Neural progenitor cell (in vitro differentiated cells): ENCODE results near the gene TMEM63B. TPM values are rescaled to one million over a fixed set of nuclear protein-coding genes. Genes with fewer than 3 reads are reported as not detected.

Source experiments
- DNase-seq: peaks from one replicate; pipeline ENCODE4 v3.0.0-alpha.2; 2016; ENCODE audit warnings: low spot score
- H2AFZ ChIP-seq: fragments of 200-600 bp; sonication (generic); replicated peaks from 2 replicates; pipeline ENCODE4 v1.6.1; 2016; ENCODE audit warnings: antibody characterized with exemption
- H3F3A ChIP-seq: fragments of 200-600 bp; sonication (generic); 2 replicates; pipeline ENCODE4 v1.6.1; 2016; ENCODE audit warnings: antibody characterized with exemption, low read depth
- H3K27ac ChIP-seq: fragments of 200-600 bp; sonication (generic); 2 replicates; pipeline ENCODE4 v1.5.1; 2016; ENCODE audit warnings: mild to moderate bottlenecking
- H3K27me3 ChIP-seq: fragments of 200-600 bp; sonication (generic); 2 replicates; pipeline ENCODE4 v1.6.1; 2016; ENCODE audit warnings: mild to moderate bottlenecking, moderate library complexity
- H3K36me3 ChIP-seq: fragments of 200-600 bp; sonication (generic); 2 replicates; pipeline ENCODE4 v1.5.1; 2016
- H3K4me1 ChIP-seq: fragments of 200-600 bp; sonication (generic); 2 replicates; pipeline ENCODE4 v1.6.1; 2016; ENCODE audit warnings: mixed run types
- H3K4me2 ChIP-seq: fragments of 200-600 bp; sonication (generic); 2 replicates; pipeline ENCODE4 v1.6.1; 2016
- H3K4me3 ChIP-seq: fragments of 200-600 bp; sonication (generic); 2 replicates; pipeline ENCODE4 v1.5.1; 2016
- H3K79me2 ChIP-seq: fragments of 200-600 bp; sonication (generic); 2 replicates; pipeline ENCODE4 v1.6.1; 2016; ENCODE audit warnings: low read depth
- H3K9ac ChIP-seq: fragments of 200-600 bp; sonication (generic); 2 replicates; pipeline ENCODE4 v1.6.1; 2016
- H3K9me3 ChIP-seq: fragments of 200-600 bp; sonication (generic); 2 replicates; pipeline ENCODE4 v1.5.1; 2016; ENCODE audit warnings: low read depth
- H4K20me1 ChIP-seq: fragments of 200-600 bp; sonication (generic); 2 replicates; pipeline ENCODE4 v1.6.1; 2016; ENCODE audit warnings: low read depth
- H3K27ac Mint-ChIP-seq: 3 replicates; pipeline ENCODE4 v1.8.0; 2021; ENCODE audit warnings: mixed read lengths
- H3K27me3 Mint-ChIP-seq: 2 replicates; pipeline ENCODE4 v1.8.0; 2022; ENCODE audit warnings: low read depth, mild to moderate bottlenecking, inconsistent platforms, moderate library complexity, mixed read lengths; ENCODE audit not compliant: insufficient read depth
- H3K36me3 Mint-ChIP-seq: 3 replicates; pipeline ENCODE4 v1.8.0; 2021; ENCODE audit warnings: mixed read lengths
- H3K4me1 Mint-ChIP-seq: 3 replicates; pipeline ENCODE4 v1.8.0; 2021; ENCODE audit warnings: mixed read lengths
- H3K4me3 Mint-ChIP-seq: 3 replicates; pipeline ENCODE4 v1.8.0; 2021; ENCODE audit warnings: mild to moderate bottlenecking, moderate library complexity, mixed read lengths
- H3K9me3 Mint-ChIP-seq: 3 replicates; pipeline ENCODE4 v1.8.0; 2020; ENCODE audit warnings: mixed read lengths
- CTCF ChIP-seq: fragments of 200-600 bp; sonication (generic); IDR thresholded peaks from 2 replicates; pipeline ENCODE4 v1.5.1; 2017; ENCODE audit warnings: antibody characterized with exemption, mild to moderate bottlenecking
- EZH2 ChIP-seq: fragments of 200-600 bp; sonication (generic); IDR thresholded peaks from 2 replicates; pipeline ENCODE4 v1.6.1; 2017; ENCODE audit warnings: antibody characterized with exemption, mild to moderate bottlenecking, moderate library complexity
- EZH2phosphoT487 ChIP-seq: fragments of 200-600 bp; sonication (generic); IDR thresholded peaks from 2 replicates; pipeline ENCODE4 v1.6.1; 2017; ENCODE audit warnings: antibody characterized with exemption
- total RNA-seq: library from RNA; depleted of rRNA; stranded (reverse); fragments of >200 nt; gene quantifications from 2 replicates; pipeline ENCODE4 v1.2.3, GENCODE V29; 2015; ENCODE audit warnings: low replicate concordance

TMEM63B gene
- total RNA-seq, 1 donor from 2014 or later = 25.4 TPM

GRCh38 chr6:44135875-44136274, 8.5 kb downstream of the TMEM63B start:
- Histone ChIP-seq H3K4me1 (peaks cover 30% of the 10 kb centered on the region), H3K9ac (no peak overlapping the region), H4K20me1 (no peaks in the 10 kb centered on the region), H3F3A (peaks cover 23% of the 10 kb centered on the region), H3K9me3 (no peaks in the 10 kb centered on the region), H3K36me3 (no peaks in the 10 kb centered on the region), H3K27ac (peak overlapping the region; percentile 45), H3K4me3 (no peak overlapping the region), H3K79me2 (no peaks in the 10 kb centered on the region), H2AFZ (no peak overlapping the region), H3K27me3 (no peaks in the 10 kb centered on the region), H3K4me2 (peak overlapping the region; percentile 45)
- H3K4me1 Mint-ChIP-seq = peaks cover 52% of the 10 kb centered on the region
- H3K27me3 Mint-ChIP-seq = peaks cover 7% of the 10 kb centered on the region
- TF ChIP-seq EZH2phosphoT487 = no peak
- no peak for TF ChIP-seq EZH2
- TF ChIP-seq CTCF = no peak
- H3K36me3 Mint-ChIP-seq = peaks cover 8% of the 10 kb centered on the region
- DNase-seq = no peak
- H3K9me3 Mint-ChIP-seq = no peaks in the 10 kb centered on the region
- peak overlapping the region; percentile 76 for H3K27ac Mint-ChIP-seq
- no peak overlapping the region for H3K4me3 Mint-ChIP-seq

- H3K9ac ChIP-seq = no peak overlapping the region
- H3K27me3 ChIP-seq = no peaks in the 10 kb centered on the region
- H4K20me1 ChIP-seq = no peaks in the 10 kb centered on the region
- peaks cover 17% of the 10 kb centered on the region for H3K36me3 Mint-ChIP-seq
- no peak overlapping the region for H3K4me3 ChIP-seq
- no peaks in the 10 kb centered on the region for H3K9me3 Mint-ChIP-seq
- H3K79me2 ChIP-seq = no peaks in the 10 kb centered on the region
- peak overlapping the region; percentile 35 for H3K4me2 ChIP-seq
- H3K36me3 ChIP-seq = no peaks in the 10 kb centered on the region
- H3F3A ChIP-seq = peaks cover 6% of the 10 kb centered on the region
- H3K27ac ChIP-seq = no peak overlapping the region
- peaks cover 30% of the 10 kb centered on the region for H3K4me1 Mint-ChIP-seq
- DNase-seq = peak; percentile 48
- H2AFZ ChIP-seq = no peak overlapping the region
- H3K27me3 Mint-ChIP-seq = peaks cover 6% of the 10 kb centered on the region
- H3K4me1 ChIP-seq = peaks cover 17% of the 10 kb centered on the region
- peak overlapping the region; percentile 77 for H3K27ac Mint-ChIP-seq
- TF ChIP-seq EZH2phosphoT487 (no peak), CTCF (no peak), EZH2 (no peak)
- no peak overlapping the region for H3K4me3 Mint-ChIP-seq
- no peaks in the 10 kb centered on the region for H3K9me3 ChIP-seq
Observed at GRCh38 chr6:44138717-44139350, 11.5 kb downstream of the TMEM63B start.

GRCh38 chr6:44139351-44139743, 12.0 kb downstream of the TMEM63B start:
- H3K9me3 ChIP-seq = no peaks in the 10 kb centered on the region
- peaks cover 6% of the 10 kb centered on the region for H3F3A ChIP-seq
- Mint-ChIP-seq H3K36me3 (peaks cover 17% of the 10 kb centered on the region), H3K9me3 (no peaks in the 10 kb centered on the region), H3K27ac (no peak overlapping the region), H3K27me3 (peaks cover 6% of the 10 kb centered on the region), H3K4me3 (no peak overlapping the region), H3K4me1 (peaks cover 27% of the 10 kb centered on the region)
- H3K27me3 ChIP-seq = no peaks in the 10 kb centered on the region
- no peak overlapping the region for H2AFZ ChIP-seq
- no peak overlapping the region for H3K27ac ChIP-seq
- H3K36me3 ChIP-seq = no peaks in the 10 kb centered on the region
- peak overlapping the region; percentile 35 for H3K4me2 ChIP-seq
- no peak overlapping the region for H3K9ac ChIP-seq
- peaks cover 12% of the 10 kb centered on the region for H3K4me1 ChIP-seq
- H3K4me3 ChIP-seq = no peak overlapping the region
- no peaks in the 10 kb centered on the region for H3K79me2 ChIP-seq
- no peaks in the 10 kb centered on the region for H4K20me1 ChIP-seq
- DNase-seq = no peak
- TF ChIP-seq EZH2 (no peak), CTCF (no peak), EZH2phosphoT487 (no peak)
